NCI-H446 treated with DMSO at 0.1 percent for 48 hours (cell line): ENCODE data around the gene ZSWIM1.
A peak's percentile ranks its signal among the peaks of the same experiment; 100 is the strongest.
"Not testable (repeated sequence)": the region's sequence is repeated elsewhere in the genome, so short reads cannot be mapped to it uniquely, and the experiment has no call there.

Source experiments
- DNase-seq: peaks from one replicate; lab custom pipeline; 2025; lab: John Stamatoyannopoulos, UW

The ZSWIM1 gene

DNA sequence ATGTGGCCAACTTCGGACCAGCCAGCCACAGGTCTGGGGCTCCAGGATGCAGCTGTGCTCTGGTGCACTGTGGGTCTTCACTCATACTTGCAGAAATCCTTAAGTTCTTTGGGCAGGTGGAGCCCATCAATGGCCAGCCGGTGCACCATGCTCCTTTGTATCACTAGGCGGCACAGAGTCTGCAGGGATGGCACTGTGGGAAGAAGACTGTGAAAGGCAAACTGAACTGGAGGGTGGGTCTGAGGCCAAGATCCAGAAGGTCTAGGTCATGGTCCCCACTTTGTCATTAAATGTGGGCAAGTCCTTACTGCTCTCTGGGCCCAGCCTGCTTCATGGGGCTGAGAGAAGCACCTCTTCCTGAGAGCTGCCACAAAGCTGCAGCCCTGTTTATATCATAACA is 7.7 kb downstream of the ZSWIM1 start:
- no peak for DNase-seq

DNA sequence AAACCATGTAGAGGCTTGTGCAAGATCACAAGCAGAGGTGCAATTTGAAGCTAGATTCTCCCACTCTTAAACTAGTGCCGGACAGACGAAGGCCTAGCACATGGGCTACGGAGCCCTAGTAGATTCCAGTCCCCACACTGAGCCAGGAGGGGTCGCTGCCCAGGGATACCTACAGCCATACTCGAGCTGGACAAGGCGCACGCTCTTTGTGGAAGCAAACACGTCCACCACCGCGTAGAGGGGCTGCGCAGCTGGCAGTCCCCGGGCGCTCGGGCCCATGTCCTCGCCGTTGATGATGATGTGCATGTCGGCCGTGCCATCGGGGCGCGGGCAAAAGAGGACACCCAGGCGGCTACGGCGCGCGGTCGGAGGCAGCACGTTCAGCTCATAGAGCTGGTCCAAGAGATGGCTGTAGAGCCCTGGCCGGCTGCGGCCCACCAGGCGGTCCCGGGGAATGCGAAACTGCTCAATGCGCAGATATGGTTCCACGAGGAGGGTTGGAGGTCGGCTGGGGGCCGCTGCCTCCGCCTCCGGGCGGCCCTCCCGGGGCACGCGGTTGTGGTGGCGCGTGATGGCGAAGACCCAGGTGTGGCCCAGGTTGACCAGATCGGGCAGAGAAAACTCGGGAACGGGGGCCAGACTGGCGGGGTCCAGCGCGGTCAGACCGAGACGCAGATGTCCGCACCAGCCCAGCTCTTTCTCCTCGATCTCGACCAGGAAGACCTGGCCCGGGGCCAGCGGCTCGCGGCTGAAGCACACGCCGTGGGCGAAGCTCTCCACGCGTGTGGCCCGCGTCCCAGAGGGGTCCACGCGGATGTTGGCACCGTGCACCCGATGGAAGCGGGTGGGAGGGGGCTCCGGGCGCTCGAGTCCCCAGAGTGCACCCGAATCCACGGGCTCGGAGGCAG is 9.3 kb downstream of the ZSWIM1 start:
- no peak for DNase-seq

DNA sequence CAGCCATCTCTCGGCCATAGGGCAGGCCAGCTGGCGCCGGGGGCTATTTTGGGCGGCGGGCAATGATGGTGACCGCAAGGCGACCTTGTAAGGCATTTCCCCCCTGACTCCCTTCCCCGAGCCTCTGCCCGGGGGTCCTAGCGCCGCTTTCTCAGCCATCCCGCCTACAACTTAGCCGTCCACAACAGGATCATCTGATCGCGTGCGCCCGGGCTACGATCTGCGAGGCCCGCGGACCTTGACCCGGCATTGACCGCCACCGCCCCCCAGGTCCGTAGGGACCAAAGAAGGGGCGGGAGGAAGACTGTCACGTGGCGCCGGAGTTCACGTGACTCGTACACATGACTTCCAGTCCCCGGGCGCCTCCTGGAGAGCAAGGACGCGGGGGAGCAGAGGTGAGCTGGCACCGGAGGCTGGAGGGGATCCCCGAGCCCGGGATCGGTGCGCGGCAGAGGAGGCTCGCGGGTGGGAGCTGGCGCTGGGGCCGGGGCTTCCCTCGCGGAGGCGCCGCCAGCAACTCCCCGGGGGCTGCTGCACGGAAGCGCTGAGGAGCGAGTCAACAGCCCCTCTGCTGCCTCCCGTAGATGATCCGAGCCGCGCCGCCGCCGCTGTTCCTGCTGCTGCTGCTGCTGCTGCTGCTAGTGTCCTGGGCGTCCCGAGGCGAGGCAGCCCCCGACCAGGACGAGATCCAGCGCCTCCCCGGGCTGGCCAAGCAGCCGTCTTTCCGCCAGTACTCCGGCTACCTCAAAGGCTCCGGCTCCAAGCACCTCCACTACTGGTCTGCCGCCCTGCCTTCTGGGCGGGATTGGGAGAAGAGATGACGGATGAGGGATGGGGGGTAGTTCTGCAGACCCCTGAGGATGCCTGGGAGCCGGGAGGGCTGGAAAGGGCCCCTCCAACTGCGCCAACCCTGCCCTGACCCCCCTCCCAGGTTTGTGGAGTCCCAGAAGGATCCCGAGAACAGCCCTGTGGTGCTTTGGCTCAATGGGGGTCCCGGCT is 10.3 kb downstream of the ZSWIM1 start, which contains the start of the genes CTSA and NEURL2:
TSS of gene CTSA (plus strand) at position 351 of the 999 bp plus-strand sequence. CDS start at position 585, 234 bp downstream.
TSS of gene NEURL2 (minus strand) at position 224 of the 999 bp plus-strand sequence. CDS start at position 7, 217 bp downstream.
- DNase-seq = peak; percentile 60

GRCh38 chr20:45892049-45892825 is 11.2 kb downstream of the ZSWIM1 start:
- DNase-seq = no peak

GRCh38 chr20:45892828-45893500 is 11.9 kb downstream of the ZSWIM1 start:
- DNase-seq = no peak

DNA sequence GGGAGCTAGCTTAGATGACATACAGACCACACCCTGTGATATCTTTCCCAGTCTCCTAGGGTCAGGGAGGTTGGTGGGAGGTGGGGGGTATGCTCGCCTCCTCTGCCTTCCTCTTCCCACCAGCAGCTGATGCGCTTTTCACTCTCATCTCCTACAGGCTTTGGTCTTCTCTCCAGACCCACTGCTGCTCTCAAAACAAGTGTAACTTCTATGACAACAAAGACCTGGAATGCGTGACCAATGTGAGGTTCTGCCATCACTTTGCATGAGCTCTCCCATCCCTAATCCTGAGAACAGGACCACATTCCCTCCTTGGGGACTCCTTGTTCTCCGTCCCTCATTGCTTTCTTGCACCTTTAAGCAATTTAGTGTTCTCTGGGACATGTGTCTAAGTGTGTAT is 12.8 kb downstream of the ZSWIM1 start:
- no peak for DNase-seq

DNA sequence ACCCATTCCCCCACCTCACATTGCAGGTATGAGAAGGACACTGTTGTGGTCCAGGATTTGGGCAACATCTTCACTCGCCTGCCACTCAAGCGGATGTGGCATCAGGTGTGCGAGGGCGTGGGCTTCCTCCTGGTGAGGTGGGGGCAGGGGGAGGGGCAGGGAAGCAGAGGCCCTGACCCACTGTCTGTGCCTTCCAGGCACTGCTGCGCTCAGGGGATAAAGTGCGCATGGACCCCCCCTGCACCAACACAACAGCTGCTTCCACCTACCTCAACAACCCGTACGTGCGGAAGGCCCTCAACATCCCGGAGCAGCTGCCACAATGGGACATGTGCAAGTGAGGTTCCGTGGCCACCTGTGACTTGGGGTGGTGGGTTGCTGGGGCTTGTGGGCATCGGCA is 13.8 kb downstream of the ZSWIM1 start:
- DNase-seq = no peak

- no peak for DNase-seq
Observed at GRCh38 chr20:45896641-45897161, 15.7 kb downstream of the ZSWIM1 start.

DNA sequence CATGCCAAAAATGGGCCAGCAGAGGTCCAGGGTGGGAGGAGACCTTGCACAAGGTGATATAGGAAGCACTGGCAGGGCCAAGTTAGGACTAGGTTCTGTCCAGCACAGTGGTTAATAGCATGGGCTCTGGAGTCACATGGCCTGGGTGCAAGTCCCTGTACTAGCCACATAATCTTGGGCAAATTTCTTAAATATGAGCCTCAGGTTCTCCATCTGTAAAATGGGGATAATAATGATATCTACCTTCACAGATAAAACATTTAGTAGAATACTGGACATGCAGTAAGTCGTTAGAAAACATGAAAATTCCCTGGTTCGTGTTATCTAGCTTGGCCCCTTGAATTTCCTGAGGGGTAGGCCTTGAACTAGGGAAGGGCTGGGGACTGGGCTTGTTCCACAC is 16.3 kb downstream of the ZSWIM1 start:
- no peak for DNase-seq

GRCh38 chr20:45897692-45898091 is 16.7 kb downstream of the ZSWIM1 start:
- no peak for DNase-seq

DNA sequence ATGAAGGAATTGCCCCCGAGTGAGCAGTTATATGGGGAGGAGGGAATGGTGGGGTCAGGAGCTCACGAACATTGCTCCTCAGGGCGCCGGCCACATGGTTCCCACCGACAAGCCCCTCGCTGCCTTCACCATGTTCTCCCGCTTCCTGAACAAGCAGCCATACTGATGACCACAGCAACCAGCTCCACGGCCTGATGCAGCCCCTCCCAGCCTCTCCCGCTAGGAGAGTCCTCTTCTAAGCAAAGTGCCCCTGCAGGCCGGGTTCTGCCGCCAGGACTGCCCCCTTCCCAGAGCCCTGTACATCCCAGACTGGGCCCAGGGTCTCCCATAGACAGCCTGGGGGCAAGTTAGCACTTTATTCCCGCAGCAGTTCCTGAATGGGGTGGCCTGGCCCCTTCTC is 17.3 kb downstream of the ZSWIM1 start:
- no peak for DNase-seq

GRCh38 chr20:45899046-45899835 is 18.2 kb downstream of the ZSWIM1 start:
- DNase-seq = no peak

- not testable (repeated sequence) for DNase-seq
Observed at GRCh38 chr20:45901332-45901731, 20.3 kb downstream of the ZSWIM1 start.

DNA sequence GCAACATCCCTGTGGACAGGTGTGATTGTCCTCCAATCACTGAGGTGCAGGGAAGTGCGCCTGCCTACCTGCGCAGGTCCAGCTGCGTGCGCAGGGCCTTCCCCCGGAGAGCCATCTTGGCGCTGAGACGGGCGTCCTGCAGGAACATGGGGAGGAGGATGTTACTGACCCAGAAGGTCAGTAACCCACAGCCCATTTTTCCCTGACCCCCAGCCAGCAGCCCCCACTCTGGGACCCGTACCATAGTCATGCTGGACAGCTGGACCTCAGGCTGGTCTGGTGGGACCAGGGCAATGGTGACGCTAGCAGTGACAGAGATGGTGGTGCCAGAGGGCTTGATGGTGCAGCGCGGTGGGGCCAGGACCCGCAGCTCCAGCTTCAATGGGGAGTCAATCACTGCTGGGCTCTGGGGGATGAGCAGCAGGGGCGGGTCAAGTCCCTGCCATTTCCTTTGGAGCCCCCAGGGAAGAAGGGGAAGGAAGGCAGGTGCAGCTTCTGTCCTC is 21.2 kb downstream of the ZSWIM1 start:
- no peak for DNase-seq

- no peak for DNase-seq
Observed at GRCh38 chr20:45904583-45905504, 23.8 kb downstream of the ZSWIM1 start.

DNA sequence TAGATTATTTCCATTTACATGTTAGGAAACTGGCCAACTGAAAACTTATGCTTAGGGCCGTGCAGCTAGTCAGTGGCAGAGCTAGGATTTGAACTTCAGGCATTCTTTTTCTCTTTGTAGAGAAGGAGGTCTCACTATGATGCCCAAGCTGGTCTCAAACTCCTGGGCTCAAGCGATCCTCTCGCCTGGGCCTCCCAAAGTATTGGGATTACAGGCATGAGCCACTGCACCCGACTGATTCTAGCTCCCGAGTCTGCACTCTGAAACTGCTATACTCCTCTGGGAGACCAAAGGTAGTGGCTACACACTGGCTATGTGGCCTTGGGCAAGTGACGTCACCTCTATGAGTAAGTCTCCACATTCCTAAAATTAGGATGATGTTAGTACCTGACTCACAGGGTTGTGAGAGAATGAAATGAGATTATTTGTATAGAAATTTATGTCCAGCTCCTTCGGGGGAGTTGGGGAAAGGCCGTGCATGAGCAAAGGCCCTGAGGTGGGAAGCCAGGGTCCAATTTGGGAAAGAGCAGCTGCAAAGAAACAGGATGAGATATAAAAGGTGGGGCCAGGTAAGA is 24.6 kb downstream of the ZSWIM1 start:
- no peak for DNase-seq

DNA sequence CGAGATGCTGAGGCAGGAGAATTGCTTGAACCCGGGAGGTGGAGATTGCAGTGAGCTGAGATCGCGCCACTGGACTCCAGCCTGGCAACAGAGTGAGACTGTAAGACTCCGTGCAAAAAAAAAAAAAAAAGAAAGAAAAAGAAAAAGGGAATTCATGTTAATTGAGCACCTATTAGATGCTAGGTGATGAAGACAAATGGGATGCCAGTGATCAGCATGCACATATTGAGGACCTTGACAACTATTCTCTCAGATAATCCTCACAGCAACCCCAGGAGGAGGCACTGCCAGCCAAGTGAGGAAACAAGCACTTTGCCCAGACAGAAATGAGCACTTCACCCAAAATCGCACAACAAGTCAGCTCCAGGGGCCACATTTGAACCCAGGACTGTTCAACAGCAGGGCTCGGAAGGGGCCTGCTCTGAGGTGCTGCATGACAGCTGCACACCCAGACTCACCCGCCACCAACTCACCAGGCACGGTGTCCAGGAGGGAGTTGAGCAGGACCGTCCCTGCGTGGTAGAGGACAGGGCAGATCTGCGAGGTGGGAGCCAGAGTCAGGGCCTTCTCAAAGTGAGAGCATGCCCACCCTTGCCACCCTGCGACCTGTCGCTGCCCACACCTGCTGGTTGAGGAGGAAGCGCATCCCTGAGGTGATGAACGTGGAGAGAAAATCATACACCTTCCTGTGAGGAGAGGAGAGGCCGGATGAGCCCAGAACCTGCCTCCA is 26.4 kb downstream of the ZSWIM1 start:
- DNase-seq = no peak

GRCh38 chr20:45908084-45908483 is 27.1 kb downstream of the ZSWIM1 start:
- DNase-seq = no peak
